Ovary (tissue), 9 donors: ENCODE results near the gene NCDN. TPM values are rescaled to one million over a fixed set of nuclear protein-coding genes. Genes with fewer than 3 reads are reported as not detected.

Experiments
- DNase-seq, 5 donors: peaks; one replicate each; pipeline ENCODE4 v3.0.0-alpha.2; 2019 to 2020
- H3K27ac ChIP-seq, 2 donors: fragments of 200-600 bp; one replicate each; pipeline versions ENCODE4 v1.5.1 to v1.8.0; 2019 to 2022
- H3K27me3 ChIP-seq: fragments of 200-600 bp; one replicate; pipeline ENCODE4 v1.8.0; 2022
- H3K36me3 ChIP-seq: fragments of 200-600 bp; sonication (generic); one replicate; pipeline ENCODE4 v1.5.1; 2019
- H3K4me1 ChIP-seq: one replicate; pipeline ENCODE4 v1.8.1; 2013; ENCODE audit warnings: mild to moderate bottlenecking, moderate library complexity; ENCODE audit not compliant: insufficient read depth
- H3K4me3 ChIP-seq: fragments of 200-600 bp; sonication (generic); one replicate; pipeline ENCODE4 v1.5.1; 2017
- H3K9me3 ChIP-seq, 2 donors: fragments of 200-600 bp in 1 of 2; sonication (generic) in 1 of 2; one replicate each; pipeline versions ENCODE4 v1.5.1 to v1.8.1; 2013 to 2019; ENCODE audit warnings: mild to moderate bottlenecking in 1 of 2, moderate library complexity in 1 of 2
- EP300 ChIP-seq: sonication (generic); formaldehyde crosslinking; IDR thresholded peaks from one replicate; pipeline ENCODE4 v1.6.1; 2017; ENCODE audit warnings: antibody characterized with exemption
- POLR2A ChIP-seq: fragments of 450-650 bp; IDR thresholded peaks from one replicate; pipeline ENCODE4 v1.6.1; 2017; ENCODE audit warnings: antibody characterized with exemption, mild to moderate bottlenecking, moderate library complexity
- WGBS, 3 donors: extraction: QIAGEN DNeasy Blood & Tissue Kit in 1 of 3; methylation state at CpG; one replicate each; pipeline versions ENCODE4 v1.1.5 to v1.1.7; 2013 to 2017; 5-methylcytosine and 5-hydroxymethylcytosine counted together
- intact Hi-C, 4 donors: fragments of 100-400 bp; cut with DNase I; formaldehyde crosslinking; loops; one replicate each; pipeline versions ENCODE4 v1.11.0 to v1.15.1; 2022 to 2023
- polyA plus RNA-seq, 2 donors: library from polyadenylated mRNA; stranded (reverse); fragments of 200-250 nt in 1 of 2; fragments of 350-450 nt in 1 of 2; fragmentation: Illumina TruSeq in 1 of 2; extraction: RNeasy Lipid Tissue Mini Kit (QIAGEN cat#74804) in 1 of 2; gene quantifications; one replicate each; pipeline ENCODE4 v1.2.3, GENCODE V29; 2013 to 2014
- total RNA-seq, 7 donors: library from RNA; depleted of rRNA in 2 of 7; stranded (reverse); fragments of >200 nt in 2 of 7; fragmentation: NEBNext Ultra II Directional in 3 of 7; extraction: Animal tissue kit (Norgen Biotek cat#: 25700) in 3 of 7; gene quantifications; one replicate each; pipeline versions ENCODE4 v1.1.0 to v1.2.4, GENCODE V29; 2016 to 2023
- TF ChIP-seq, protein P1 (sequence below), 3 donors: fragments of 450-650 bp in 2 of 3; fragments of 200-600 bp in 1 of 3; IDR thresholded peaks; one replicate each; pipeline versions ENCODE4 v1.5.1 to v1.8.0; 2016 to 2022; ENCODE audit warnings: antibody characterized with exemption in 3 of 3, mild to moderate bottlenecking in 1 of 3
- donor health status: DM: no; HTN: no; CAD: no; lungs with moderate emphysema.
- donor health status: DM: no; HTN: no; CAD: no.
- donor health status: Bipolar disorder and iron deficiency.
- donor health status: DM: yes; HTN: yes; CAD: no.
- donor health status: DM: no; HTN: no; CAD: no.
- donor health status: DM: yes; HTN: yes; CAD: no.

Gene NCDN
- total and polyA plus RNA-seq, 9 donors, result 5.9 to 36.2 (median 22.9) TPM

DNA sequence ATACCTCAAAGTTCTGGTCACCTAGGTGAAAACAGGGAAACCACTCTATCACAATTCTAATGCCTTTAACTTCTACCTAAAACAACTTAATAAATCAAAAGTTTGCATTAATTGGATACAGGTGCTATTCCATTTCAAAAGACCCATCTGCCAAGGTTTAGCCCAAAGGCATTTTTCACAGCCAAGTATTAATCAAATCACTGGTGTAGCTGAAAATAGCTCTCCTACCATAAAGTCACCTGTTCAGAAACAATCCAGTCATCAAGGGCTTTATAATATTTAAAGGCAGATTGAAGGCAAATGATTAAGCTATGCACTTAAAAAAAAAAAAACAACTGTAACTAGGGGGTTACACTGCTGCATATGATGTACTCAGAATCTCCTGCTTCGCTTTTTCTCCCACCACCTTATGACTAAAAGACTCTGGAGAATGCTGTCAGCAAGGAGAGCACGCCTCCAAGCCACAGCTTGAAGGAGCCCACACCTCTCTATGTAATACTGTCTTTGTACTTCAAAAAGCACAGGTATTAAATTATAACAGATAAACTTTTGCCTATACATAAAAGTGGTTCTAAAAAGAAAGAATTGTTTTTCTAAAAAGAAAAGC is 20.9 kb upstream of the NCDN start:
- no peaks in the 10 kb centered on the region for H3K27me3 ChIP-seq
- H3K9me3 ChIP-seq, result no peaks in the 10 kb centered on the region
- intact Hi-C loops, result no loop called here
- H3K36me3 ChIP-seq, result no peaks in the 10 kb centered on the region
- TF ChIP-seq, protein P1, sequence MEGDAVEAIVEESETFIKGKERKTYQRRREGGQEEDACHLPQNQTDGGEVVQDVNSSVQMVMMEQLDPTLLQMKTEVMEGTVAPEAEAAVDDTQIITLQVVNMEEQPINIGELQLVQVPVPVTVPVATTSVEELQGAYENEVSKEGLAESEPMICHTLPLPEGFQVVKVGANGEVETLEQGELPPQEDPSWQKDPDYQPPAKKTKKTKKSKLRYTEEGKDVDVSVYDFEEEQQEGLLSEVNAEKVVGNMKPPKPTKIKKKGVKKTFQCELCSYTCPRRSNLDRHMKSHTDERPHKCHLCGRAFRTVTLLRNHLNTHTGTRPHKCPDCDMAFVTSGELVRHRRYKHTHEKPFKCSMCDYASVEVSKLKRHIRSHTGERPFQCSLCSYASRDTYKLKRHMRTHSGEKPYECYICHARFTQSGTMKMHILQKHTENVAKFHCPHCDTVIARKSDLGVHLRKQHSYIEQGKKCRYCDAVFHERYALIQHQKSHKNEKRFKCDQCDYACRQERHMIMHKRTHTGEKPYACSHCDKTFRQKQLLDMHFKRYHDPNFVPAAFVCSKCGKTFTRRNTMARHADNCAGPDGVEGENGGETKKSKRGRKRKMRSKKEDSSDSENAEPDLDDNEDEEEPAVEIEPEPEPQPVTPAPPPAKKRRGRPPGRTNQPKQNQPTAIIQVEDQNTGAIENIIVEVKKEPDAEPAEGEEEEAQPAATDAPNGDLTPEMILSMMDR (IDR thresholded peaks at IDR 0.05), result no peak
- TF ChIP-seq POLR2A (no peak), EP300 (no peak)
- no peak for DNase-seq
- WGBS, 3 donors, result 41 to 64% (median 62%) methylated on average over 2 of the region's 2 CpGs
- peaks cover 16% of the 10 kb centered on the region for H3K4me1 ChIP-seq
- peak overlapping the region in 1 of 2 donors; percentile 44 for H3K27ac ChIP-seq
- no peak overlapping the region for H3K4me3 ChIP-seq

DNA sequence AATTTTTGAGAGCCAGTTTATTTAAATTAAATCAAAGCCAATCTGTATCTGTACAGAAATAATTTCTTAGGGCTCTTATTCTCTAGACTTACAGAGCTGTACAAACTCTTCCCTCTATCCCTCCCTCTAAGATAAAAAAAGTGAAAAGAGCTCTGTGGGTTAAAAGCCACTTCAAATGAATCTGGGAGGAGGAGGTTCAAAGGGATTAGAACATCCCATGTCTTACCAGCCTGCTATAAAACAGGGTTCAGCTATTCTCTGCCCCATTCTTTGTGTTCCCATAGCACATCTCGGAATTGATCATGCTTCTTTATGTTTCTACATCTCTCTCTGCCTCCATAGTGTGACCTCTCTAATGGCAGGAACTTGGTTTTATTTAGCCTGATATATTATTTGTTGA is 19.8 kb upstream of the NCDN start:
- intact Hi-C loops, result no loop called here
- Histone ChIP-seq H3K27me3 (no peaks in the 10 kb centered on the region), H3K4me1 (peaks cover 18% of the 10 kb centered on the region), H3K27ac (peak overlapping the region in 1 of 2 donors; percentile 44), H3K36me3 (no peaks in the 10 kb centered on the region), H3K9me3 (no peaks in the 10 kb centered on the region), H3K4me3 (no peak overlapping the region)
- 38 to 65% (median 53%) methylated on average over 1 of the region's 1 CpG for WGBS, 3 donors
- TF ChIP-seq POLR2A (no peak), EP300 (no peak)
- TF ChIP-seq, protein P1 (IDR thresholded peaks at IDR 0.05), result no peak
- no peak for DNase-seq

DNA sequence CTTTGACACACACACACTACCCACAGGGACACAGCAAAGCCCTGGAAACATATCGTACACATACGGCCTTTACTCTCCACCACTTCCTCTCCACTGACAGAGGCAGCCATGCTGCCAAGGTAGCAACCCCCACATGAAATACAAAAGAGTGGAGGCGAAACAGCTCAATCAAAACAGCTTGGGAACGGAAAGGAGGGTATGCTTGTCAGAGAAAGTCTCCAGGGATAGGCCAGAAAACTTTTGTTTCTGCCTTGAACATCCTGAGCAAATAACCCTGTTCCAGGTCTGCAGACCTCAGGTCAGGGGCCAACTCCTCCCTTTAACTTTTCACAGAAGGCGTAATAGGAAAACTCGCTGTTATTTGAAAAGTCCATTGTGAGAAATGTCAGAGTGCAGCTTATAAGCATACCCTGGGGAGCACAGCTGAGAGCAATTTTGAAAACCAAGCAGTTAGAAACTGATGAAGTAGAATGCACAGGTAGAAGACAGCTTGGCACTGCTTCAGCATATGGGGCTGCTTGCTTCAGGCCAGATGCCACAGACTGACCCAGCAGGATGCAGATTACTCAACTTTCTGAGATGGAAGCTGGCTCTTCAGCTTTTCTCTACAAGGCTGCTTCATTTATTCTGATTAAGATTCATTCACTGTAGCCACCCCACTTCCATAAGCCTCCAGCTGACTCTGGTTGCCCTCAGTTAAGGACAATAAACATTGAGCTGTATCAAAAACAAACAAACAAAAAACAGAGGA is 18.4 kb upstream of the NCDN start:
- 13 to 18% (median 15%) methylated on average over 6 of the region's 6 CpGs for WGBS, 3 donors
- Histone ChIP-seq H3K27me3 (no peaks in the 10 kb centered on the region), H3K9me3 (no peaks in the 10 kb centered on the region), H3K27ac (peak overlapping the region in 1 of 2 donors; percentile 39), H3K4me1 (peaks cover 18% of the 10 kb centered on the region), H3K4me3 (no peak overlapping the region), H3K36me3 (no peaks in the 10 kb centered on the region)
- no peak for DNase-seq
- TF ChIP-seq, protein P1 (IDR thresholded peaks at IDR 0.05), result no peak
- TF ChIP-seq EP300 (no peak), POLR2A (no peak)
- intact Hi-C loops, result no loop called here

DNA sequence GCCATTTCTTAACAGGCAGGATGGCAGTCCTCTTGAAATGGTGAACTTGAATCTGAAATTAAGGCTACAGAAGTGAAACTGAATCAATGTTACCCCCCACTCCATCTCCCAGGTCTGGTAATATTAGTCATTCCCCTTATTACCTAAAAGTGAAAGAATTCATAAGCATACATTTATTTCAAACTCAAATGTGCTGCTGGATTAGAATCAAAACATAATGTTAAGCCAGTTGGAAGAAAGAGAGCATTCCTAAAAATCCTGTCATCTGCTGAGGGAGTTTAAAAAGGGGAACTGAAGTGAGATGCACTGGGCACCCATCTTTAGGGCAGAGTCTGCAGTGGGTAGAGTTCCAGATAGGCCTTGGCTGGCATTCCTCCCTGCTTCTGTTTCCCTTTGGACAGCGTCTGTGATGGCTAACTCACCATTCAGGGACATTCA is 17.8 kb upstream of the NCDN start:
- no peak overlapping the region for H3K4me3 ChIP-seq
- TF ChIP-seq, protein P1 (IDR thresholded peaks at IDR 0.05), result no peak
- no peak for TF ChIP-seq POLR2A
- peaks cover 20% of the 10 kb centered on the region for H3K4me1 ChIP-seq
- peak overlapping the region in 1 of 2 donors; percentile 39 for H3K27ac ChIP-seq
- intact Hi-C loops, result no loop called here
- no peaks in the 10 kb centered on the region for H3K27me3 ChIP-seq
- WGBS, 3 donors, result 2 to 8% (median 5%) methylated on average over 1 of the region's 1 CpG
- no peaks in the 10 kb centered on the region for H3K36me3 ChIP-seq
- no peak for DNase-seq
- no peaks in the 10 kb centered on the region for H3K9me3 ChIP-seq
